IMR-90 (cell line): ENCODE measurements around the gene TBC1D9. TPM values are rescaled to one million over a fixed set of nuclear protein-coding genes. Genes with fewer than 3 reads are reported as not detected.

Experiments used
- ATAC-seq: fragments of 200-7000 bp; cut with Tn5 transposase; 2 replicates; pipeline ENCODE4 v1.9.1; 2020; ENCODE audit warnings: low read depth, mild to moderate bottlenecking, moderate library complexity
- BruUV-seq: library from RNA; stranded (reverse); fragments of 400-500 nt; replicated peaks from 2 replicates; lab custom pipeline; 2021; lab: Mats Ljungman, UMichigan
- CTCF ChIA-PET: fragments of 300-600 bp; formaldehyde crosslinking; extraction: SDS; loops from one replicate; lab custom pipeline; 2021; ENCODE audit warnings: antibody characterized with exemption; lab: Yijun Ruan, JAX
- POLR2A ChIA-PET: fragments of 300-600 bp; sonication (Branson Sonifier 250); formaldehyde crosslinking; loops from one replicate; lab custom pipeline; 2022; ENCODE audit warnings: antibody characterized with exemption; ENCODE audit not compliant: unreplicated experiment; lab: Charles Lee
- DNase-seq: peaks from one replicate; pipeline ENCODE4 v3.0.0; 2013
- H2AFZ ChIP-seq: replicated peaks from 2 replicates; pipeline ENCODE3; 2013; ENCODE audit warnings: low read length, mild to moderate bottlenecking; ENCODE audit not compliant: poor library complexity
- H2AK5ac ChIP-seq: 2 replicates; pipeline ENCODE4 v1.6.1; 2013; ENCODE audit warnings: low read depth, low read length, inconsistent platforms
- H2AK9ac ChIP-seq: replicated peaks from 2 replicates; pipeline ENCODE3; 2013; ENCODE audit warnings: mild to moderate bottlenecking, low read depth, low read length, moderate library complexity; ENCODE audit not compliant: poor library complexity
- H2BK120ac ChIP-seq: 2 replicates; pipeline ENCODE4 v1.6.1; 2013; ENCODE audit warnings: low read depth, low read length, inconsistent platforms
- H2BK15ac ChIP-seq: 3 replicates; pipeline ENCODE4 v1.6.1; 2013; ENCODE audit warnings: low read depth, low read length, inconsistent platforms
- H2BK20ac ChIP-seq: 2 replicates; pipeline ENCODE4 v1.6.1; 2013; ENCODE audit warnings: low read depth, mild to moderate bottlenecking, inconsistent platforms, low read length, moderate library complexity
- H2BK5ac ChIP-seq: 2 replicates; pipeline ENCODE4 v1.6.1; 2013; ENCODE audit warnings: mild to moderate bottlenecking, low read depth, low read length, inconsistent platforms; ENCODE audit not compliant: poor library complexity, severe bottlenecking
- H3K14ac ChIP-seq: replicated peaks from 2 replicates; pipeline ENCODE4 v1.6.1; 2013; ENCODE audit warnings: low read depth, low read length, inconsistent platforms
- H3K18ac ChIP-seq: 2 replicates; pipeline ENCODE4 v1.6.1; 2013; ENCODE audit warnings: low read depth, low read length, control low read depth
- H3K23ac ChIP-seq: 2 replicates; pipeline ENCODE4 v1.6.1; 2013; ENCODE audit warnings: low read depth, low read length, inconsistent platforms
- H3K27ac ChIP-seq: 2 replicates; pipeline ENCODE4 v1.5.1; 2013; ENCODE audit warnings: mild to moderate bottlenecking, control low read depth, low read length; ENCODE audit not compliant: insufficient read depth
- H3K27me3 ChIP-seq: 2 replicates; pipeline ENCODE4 v1.6.1; 2013; ENCODE audit warnings: low read length; ENCODE audit not compliant: control insufficient read depth, insufficient read depth
- H3K36me3 ChIP-seq: 2 replicates; pipeline ENCODE4 v1.6.1; 2013; ENCODE audit warnings: low read length, mixed read lengths; ENCODE audit not compliant: control insufficient read depth, insufficient read depth
- H3K4ac ChIP-seq: 2 replicates; pipeline ENCODE4 v1.6.1; 2013; ENCODE audit warnings: low read depth, low read length, inconsistent platforms
- H3K4me1 ChIP-seq: 2 replicates; pipeline ENCODE4 v1.6.1; 2013; ENCODE audit warnings: low read length, mixed read lengths; ENCODE audit not compliant: control insufficient read depth, insufficient read depth
- H3K4me2 ChIP-seq: 2 replicates; pipeline ENCODE4 v1.6.1; 2013; ENCODE audit warnings: low read depth, mild to moderate bottlenecking, control low read depth, low read length, moderate library complexity
- H3K4me3 ChIP-seq: 2 replicates; pipeline ENCODE4 v1.5.1; 2013; ENCODE audit warnings: low read depth, mild to moderate bottlenecking, control low read depth, low read length, moderate library complexity; ENCODE audit not compliant: insufficient read depth
- H3K56ac ChIP-seq: 2 replicates; pipeline ENCODE4 v1.6.1; 2013; ENCODE audit warnings: low read length, inconsistent platforms; ENCODE audit not compliant: insufficient read depth; ENCODE audit errors: extremely low read depth
- H3K79me1 ChIP-seq, 2 experiments: 2 replicates each; pipeline ENCODE4 v1.6.1; 2013; ENCODE audit warnings: low read length in 2 of 2, inconsistent platforms in 1 of 2, low read depth in 1 of 2
- H3K9ac ChIP-seq: 2 replicates; pipeline ENCODE4 v1.6.1; 2013; ENCODE audit warnings: low read depth, low read length, control low read depth
- H3K9me1 ChIP-seq: 2 replicates; pipeline ENCODE4 v1.6.1; 2013; ENCODE audit warnings: low read length, inconsistent platforms; ENCODE audit not compliant: insufficient read depth
- H3K9me3 ChIP-seq: 2 replicates; pipeline ENCODE4 v1.6.1; 2013; ENCODE audit warnings: low read length; ENCODE audit not compliant: control insufficient read depth, insufficient read depth
- H4K20me1 ChIP-seq: 2 replicates; pipeline ENCODE4 v1.6.1; 2013; ENCODE audit warnings: low read length, inconsistent platforms; ENCODE audit not compliant: insufficient read depth
- H4K5ac ChIP-seq: 2 replicates; pipeline ENCODE4 v1.6.1; 2013; ENCODE audit warnings: mild to moderate bottlenecking, low read depth, low read length, control low read depth
- H4K8ac ChIP-seq, 2 experiments: 2 replicates each; pipeline ENCODE4 v1.6.1; 2013; ENCODE audit warnings: low read depth in 2 of 2, low read length in 2 of 2, control low read depth in 1 of 2, inconsistent platforms in 1 of 2
- H4K91ac ChIP-seq: 2 replicates; pipeline ENCODE4 v1.6.1; 2013; ENCODE audit warnings: low read depth, low read length, inconsistent platforms; ENCODE audit not compliant: insufficient read depth
- BHLHE40 ChIP-seq: fragments of 150-350 bp; IDR thresholded peaks from 2 replicates; pipeline ENCODE4 v1.6.1; 2016; ENCODE audit warnings: mild to moderate bottlenecking, low read depth, low read length
- CEBPB ChIP-seq: IDR thresholded peaks from 2 replicates; pipeline ENCODE4 v1.6.1; 2012; ENCODE audit warnings: low read depth, low read length, improper control_type of control experiment
- CTCF ChIP-seq: conservative IDR thresholded peaks from 2 replicates; pipeline ENCODE4 v1.5.1; 2012; ENCODE audit warnings: mild to moderate bottlenecking, low read depth, low read length, improper control_type of control experiment
- ELK1 ChIP-seq: fragments of 150-350 bp; IDR thresholded peaks from 2 replicates; pipeline ENCODE4 v1.6.1; 2016; ENCODE audit warnings: low read depth, mild to moderate bottlenecking, low read length, moderate library complexity, borderline replicate concordance
- MAFK ChIP-seq: IDR thresholded peaks from 2 replicates; pipeline ENCODE4 v1.6.1; 2012; ENCODE audit warnings: low read depth, low read length, improper control_type of control experiment
- MAZ ChIP-seq: IDR thresholded peaks from 2 replicates; pipeline ENCODE4 v1.6.1; 2012; ENCODE audit warnings: low read depth, mild to moderate bottlenecking, low read length, improper control_type of control experiment, moderate library complexity, borderline replicate concordance
- POLR2A ChIP-seq: IDR thresholded peaks from 2 replicates; pipeline ENCODE4 v1.6.1; 2012; ENCODE audit warnings: mild to moderate bottlenecking, low read depth, low read length
- RAD21 ChIP-seq: IDR thresholded peaks from 2 replicates; pipeline ENCODE4 v1.6.1; 2012; ENCODE audit warnings: low read length, improper control_type of control experiment
- SMC3 ChIP-seq: fragments of 150-350 bp; IDR thresholded peaks from 2 replicates; pipeline ENCODE4 v1.6.1; 2016; ENCODE audit warnings: low read depth, mild to moderate bottlenecking, antibody characterized with exemption, low read length, moderate library complexity
- WGBS, 2 experiments: methylation state at CpG; one replicate each; pipeline versions ENCODE4 v1.1.5 to v1.1.7; 2013; ENCODE audit warnings: missing lambda C conversion rate in 2 of 2; ENCODE audit not compliant: insufficient read length in 1 of 2; ENCODE audit errors: extremely low coverage in 2 of 2; 5-methylcytosine and 5-hydroxymethylcytosine counted together
- dilution Hi-C: fragments of 300-500 bp; cut with HindIII; formaldehyde crosslinking; loops from one replicate; pipeline ENCODE4 v1.14.3; 2018; ENCODE audit warnings: low sequenced_read_pairs; ENCODE audit not compliant: unreplicated experiment
- in situ Hi-C: fragments of 300-500 bp; cut with MboI; formaldehyde crosslinking; loops from 3 replicates; pipeline ENCODE4 v1.14.3; 2019; ENCODE audit warnings: low sequenced_read_pairs, inconsistent platforms, mixed read lengths
- intact Hi-C: fragments of 100-400 bp; cut with micrococcal nuclease; formaldehyde crosslinking; loops from 2 replicates; pipeline ENCODE4 v1.10.0; 2022
- polyA plus RNA-seq, 3 experiments: library from polyadenylated mRNA; depleted of rRNA; stranded (reverse); fragments of >200 nt; gene quantifications; 2 replicates each; pipeline ENCODE4 v1.2.3, GENCODE V29; 2012; ENCODE audit warnings: low replicate concordance in 1 of 3
- total RNA-seq: library from RNA; depleted of rRNA; stranded (reverse); fragments of >200 nt; gene quantifications from 2 replicates; pipeline ENCODE4 v1.2.3, GENCODE V29; 2012

TBC1D9 gene
- total and polyA plus RNA-seq, 2 of the 4 experiments (the other 2 are of a cell fraction): 11.7 to 15.2 TPM

GRCh38 chr4:140754918-140755773 lies 1.0 kb downstream of the TBC1D9 start:
- Histone ChIP-seq H2AK5ac (no peak overlapping the region), H3K27me3 (no peaks in the 10 kb centered on the region), H3K9ac (peak overlapping the region; percentile 83), H3K23ac (peak overlapping the region; percentile 4; the same call in 1 of the 2 replicates), H3K4me1 (no peaks in the 10 kb centered on the region), H2BK120ac (no peak overlapping the region), H4K5ac (no peak overlapping the region), H3K18ac (no peak overlapping the region), H2BK20ac (no peak overlapping the region), H2BK15ac (no peak overlapping the region), H2BK5ac (peak overlapping the region; percentile 20), H3K9me3 (peaks cover 2% of the 10 kb centered on the region; the same call in 1 of the 2 replicates), H3K9me1 (no peaks in the 10 kb centered on the region; the same call in 1 of the 2 replicates), H3K14ac (no peak overlapping the region), H2AFZ (peak overlapping the region; percentile 97), H3K36me3 (no peaks in the 10 kb centered on the region), H3K27ac (peak overlapping the region; percentile 75), H3K4me2 (peak overlapping the region; percentile 67), H3K4me3 (peak overlapping the region; percentile 89), H4K8ac (no peak overlapping the region; a peak in 1 of 4 replicates), H2AK9ac (no peak overlapping the region), H3K56ac (no peak overlapping the region; the same call in 1 of the 2 replicates), H3K4ac (peak overlapping the region; percentile 62), H3K79me1 (peaks cover 0 to 5% of the 10 kb centered on the region in 2 experiments; a peak in 1 of 4 replicates), H4K20me1 (no peaks in the 10 kb centered on the region), H4K91ac (no peak overlapping the region)
- dilution Hi-C loops: no loop called here
- ATAC-seq: no peak
- intact Hi-C loops: loop anchor here (1.0 to 5.0 kb wide), 7 partner anchors 63 to 377 kb away; partner anchors contain the start of genes ELMOD2 and RNF150
- in situ Hi-C loops: no loop called here
- DNase-seq: no peak
- ChIA-PET CTCF (no interaction called here), POLR2A (no interaction called here)
- no CpG with 5 or more reads among the region's 8 CpGs for WGBS, 2 experiments
- no TSS peak for BruUV-seq
- TF ChIP-seq POLR2A (no peak), CTCF (no peak), SMC3 (no peak), BHLHE40 (no peak), CEBPB (no peak), MAZ (no peak), RAD21 (no peak), MAFK (no peak), ELK1 (no peak)
